ENCODE data around the gene CDK11B. TPM values are rescaled to one million over a fixed set of nuclear protein-coding genes. Genes with fewer than 3 reads are reported as not detected.

Gene CDK11B
- total and polyA plus RNA-seq, 2 experiments from 2014 or later, result 22.4 to 76.7 TPM

- TF ChIP-seq, protein P1, sequence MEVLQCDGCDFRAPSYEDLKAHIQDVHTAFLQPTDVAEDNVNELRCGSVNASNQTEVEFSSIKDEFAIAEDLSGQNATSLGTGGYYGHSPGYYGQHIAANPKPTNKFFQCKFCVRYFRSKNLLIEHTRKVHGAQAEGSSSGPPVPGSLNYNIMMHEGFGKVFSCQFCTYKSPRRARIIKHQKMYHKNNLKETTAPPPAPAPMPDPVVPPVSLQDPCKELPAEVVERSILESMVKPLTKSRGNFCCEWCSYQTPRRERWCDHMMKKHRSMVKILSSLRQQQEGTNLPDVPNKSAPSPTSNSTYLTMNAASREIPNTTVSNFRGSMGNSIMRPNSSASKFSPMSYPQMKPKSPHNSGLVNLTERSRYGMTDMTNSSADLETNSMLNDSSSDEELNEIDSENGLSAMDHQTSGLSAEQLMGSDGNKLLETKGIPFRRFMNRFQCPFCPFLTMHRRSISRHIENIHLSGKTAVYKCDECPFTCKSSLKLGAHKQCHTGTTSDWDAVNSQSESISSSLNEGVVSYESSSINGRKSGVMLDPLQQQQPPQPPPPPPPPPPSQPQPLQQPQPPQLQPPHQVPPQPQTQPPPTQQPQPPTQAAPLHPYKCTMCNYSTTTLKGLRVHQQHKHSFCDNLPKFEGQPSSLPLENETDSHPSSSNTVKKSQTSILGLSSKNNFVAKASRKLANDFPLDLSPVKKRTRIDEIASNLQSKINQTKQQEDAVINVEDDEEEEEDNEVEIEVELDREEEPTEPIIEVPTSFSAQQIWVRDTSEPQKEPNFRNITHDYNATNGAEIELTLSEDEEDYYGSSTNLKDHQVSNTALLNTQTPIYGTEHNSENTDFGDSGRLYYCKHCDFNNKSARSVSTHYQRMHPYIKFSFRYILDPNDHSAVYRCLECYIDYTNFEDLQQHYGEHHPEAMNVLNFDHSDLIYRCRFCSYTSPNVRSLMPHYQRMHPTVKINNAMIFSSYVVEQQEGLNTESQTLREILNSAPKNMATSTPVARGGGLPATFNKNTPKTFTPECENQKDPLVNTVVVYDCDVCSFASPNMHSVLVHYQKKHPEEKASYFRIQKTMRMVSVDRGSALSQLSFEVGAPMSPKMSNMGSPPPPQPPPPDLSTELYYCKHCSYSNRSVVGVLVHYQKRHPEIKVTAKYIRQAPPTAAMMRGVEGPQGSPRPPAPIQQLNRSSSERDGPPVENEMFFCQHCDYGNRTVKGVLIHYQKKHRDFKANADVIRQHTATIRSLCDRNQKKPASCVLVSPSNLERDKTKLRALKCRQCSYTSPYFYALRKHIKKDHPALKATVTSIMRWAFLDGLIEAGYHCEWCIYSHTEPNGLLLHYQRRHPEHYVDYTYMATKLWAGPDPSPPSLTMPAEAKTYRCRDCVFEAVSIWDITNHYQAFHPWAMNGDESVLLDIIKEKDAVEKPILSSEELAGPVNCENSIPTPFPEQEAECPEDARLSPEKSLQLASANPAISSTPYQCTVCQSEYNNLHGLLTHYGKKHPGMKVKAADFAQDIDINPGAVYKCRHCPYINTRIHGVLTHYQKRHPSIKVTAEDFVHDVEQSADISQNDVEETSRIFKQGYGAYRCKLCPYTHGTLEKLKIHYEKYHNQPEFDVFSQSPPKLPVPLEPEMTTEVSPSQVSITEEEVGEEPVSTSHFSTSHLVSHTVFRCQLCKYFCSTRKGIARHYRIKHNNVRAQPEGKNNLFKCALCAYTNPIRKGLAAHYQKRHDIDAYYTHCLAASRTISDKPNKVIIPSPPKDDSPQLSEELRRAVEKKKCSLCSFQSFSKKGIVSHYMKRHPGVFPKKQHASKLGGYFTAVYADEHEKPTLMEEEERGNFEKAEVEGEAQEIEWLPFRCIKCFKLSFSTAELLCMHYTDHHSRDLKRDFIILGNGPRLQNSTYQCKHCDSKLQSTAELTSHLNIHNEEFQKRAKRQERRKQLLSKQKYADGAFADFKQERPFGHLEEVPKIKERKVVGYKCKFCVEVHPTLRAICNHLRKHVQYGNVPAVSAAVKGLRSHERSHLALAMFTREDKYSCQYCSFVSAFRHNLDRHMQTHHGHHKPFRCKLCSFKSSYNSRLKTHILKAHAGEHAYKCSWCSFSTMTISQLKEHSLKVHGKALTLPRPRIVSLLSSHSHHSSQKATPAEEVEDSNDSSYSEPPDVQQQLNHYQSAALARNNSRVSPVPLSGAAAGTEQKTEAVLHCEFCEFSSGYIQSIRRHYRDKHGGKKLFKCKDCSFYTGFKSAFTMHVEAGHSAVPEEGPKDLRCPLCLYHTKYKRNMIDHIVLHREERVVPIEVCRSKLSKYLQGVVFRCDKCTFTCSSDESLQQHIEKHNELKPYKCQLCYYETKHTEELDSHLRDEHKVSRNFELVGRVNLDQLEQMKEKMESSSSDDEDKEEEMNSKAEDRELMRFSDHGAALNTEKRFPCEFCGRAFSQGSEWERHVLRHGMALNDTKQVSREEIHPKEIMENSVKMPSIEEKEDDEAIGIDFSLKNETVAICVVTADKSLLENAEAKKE (CRISPR knock-in tag; IDR thresholded peaks at IDR 0.05), result no peak
- TF ChIP-seq ZNF331 (CRISPR knock-in tag; IDR thresholded peaks at IDR 0.05; ENCODE audit: low read depth) (no peak), EZH2 (IDR thresholded peaks at IDR 0.05; ENCODE audit: low read depth, unreplicated experiment) (no peak), STAT1 (IDR thresholded peaks at IDR 0.05; ENCODE audit: unreplicated experiment) (no peak), NANOG (IDR thresholded peaks at IDR 0.05; ENCODE audit: borderline replicate concordance) (no peak)
- TF ChIP-seq, protein P2, sequence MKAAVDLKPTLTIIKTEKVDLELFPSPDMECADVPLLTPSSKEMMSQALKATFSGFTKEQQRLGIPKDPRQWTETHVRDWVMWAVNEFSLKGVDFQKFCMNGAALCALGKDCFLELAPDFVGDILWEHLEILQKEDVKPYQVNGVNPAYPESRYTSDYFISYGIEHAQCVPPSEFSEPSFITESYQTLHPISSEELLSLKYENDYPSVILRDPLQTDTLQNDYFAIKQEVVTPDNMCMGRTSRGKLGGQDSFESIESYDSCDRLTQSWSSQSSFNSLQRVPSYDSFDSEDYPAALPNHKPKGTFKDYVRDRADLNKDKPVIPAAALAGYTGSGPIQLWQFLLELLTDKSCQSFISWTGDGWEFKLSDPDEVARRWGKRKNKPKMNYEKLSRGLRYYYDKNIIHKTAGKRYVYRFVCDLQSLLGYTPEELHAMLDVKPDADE (IDR thresholded peaks at IDR 0.05), result no peak
These were observed 27.6 kb downstream of the CDK11B start (continued) for GRCh38 chr1:1630965-1631781.
